GM12878 (cell line): ENCODE measurements around the gene RPRD2.

Experiments used
- ATF3 ChIP-seq: IDR thresholded peaks from 2 replicates; pipeline ENCODE4 v1.6.1; 2011; ENCODE audit warnings: low read depth, mild to moderate bottlenecking, low read length, moderate library complexity, borderline replicate concordance; ENCODE audit errors: extremely low read depth
- ATF7 ChIP-seq: fragments of 450-650 bp; IDR thresholded peaks from 2 replicates; pipeline ENCODE4 v1.6.1; 2016; ENCODE audit warnings: low read depth, mild to moderate bottlenecking
- POLR2A ChIP-seq: IDR thresholded peaks from 2 replicates; pipeline ENCODE4 v1.6.1; 2011; ENCODE audit warnings: low read depth, mild to moderate bottlenecking, low read length
- SPI1 ChIP-seq: IDR thresholded peaks from 2 replicates; pipeline ENCODE4 v1.6.1; 2011; ENCODE audit warnings: low read depth, mild to moderate bottlenecking, low read length, moderate library complexity, borderline replicate concordance; ENCODE audit not compliant: insufficient read depth

DNA sequence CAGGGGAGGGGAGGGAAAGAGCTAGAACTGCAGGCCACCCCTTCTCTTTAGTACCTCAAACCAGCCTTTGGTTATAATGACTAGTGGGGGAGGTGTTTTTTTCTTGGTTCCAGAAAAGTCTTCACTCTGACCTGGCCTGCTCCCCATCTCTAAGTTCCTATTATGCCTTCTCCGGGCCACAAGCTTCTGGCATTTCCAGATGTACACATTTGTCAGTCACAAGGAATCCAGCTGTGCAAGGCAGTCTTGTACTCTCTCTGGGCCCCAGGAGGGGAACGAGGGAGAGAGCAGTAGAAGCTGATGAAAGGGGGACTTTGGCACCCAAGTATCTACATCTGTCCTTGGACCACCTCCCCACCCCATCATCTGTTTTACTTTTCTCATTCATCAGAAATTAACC lies 148.9 kb downstream of the RPRD2 start:
- TF ChIP-seq POLR2A (no peak), SPI1 (no peak), ATF7 (no peak), ATF3 (no peak)
